IPS-20b (cell line): Measurements from ENCODE around the gene SLC22A7.
"Not testable (repeated sequence)": the region's sequence is repeated elsewhere in the genome, so short reads cannot be mapped to it uniquely, and the experiment has no call there.

ENCODE experiments used
- H3K27ac ChIP-seq: one replicate; pipeline ENCODE4 v1.5.1; 2013; ENCODE audit warnings: low read length
- H3K27me3 ChIP-seq: 2 replicates; pipeline ENCODE4 v1.6.1; 2013; ENCODE audit warnings: mild to moderate bottlenecking, low read length, inconsistent platforms; ENCODE audit not compliant: insufficient read depth
- H3K36me3 ChIP-seq: 2 replicates; pipeline ENCODE4 v1.6.1; 2013; ENCODE audit warnings: low read depth, mild to moderate bottlenecking, inconsistent platforms, low read length, moderate library complexity; ENCODE audit not compliant: insufficient read depth
- H3K4me1 ChIP-seq: 2 replicates; pipeline ENCODE4 v1.6.1; 2013; ENCODE audit warnings: mild to moderate bottlenecking, control low read depth, inconsistent platforms, low read length, moderate library complexity; ENCODE audit not compliant: insufficient read depth
- H3K4me3 ChIP-seq: 2 replicates; pipeline ENCODE4 v1.5.1; 2013; ENCODE audit warnings: mild to moderate bottlenecking, low read length, inconsistent platforms
- H3K9ac ChIP-seq: 2 replicates; pipeline ENCODE4 v1.6.1; 2013; ENCODE audit warnings: low read depth, mild to moderate bottlenecking, inconsistent platforms, low read length, moderate library complexity
- H3K9me3 ChIP-seq: 2 replicates; pipeline ENCODE4 v1.6.1; 2013; ENCODE audit warnings: mild to moderate bottlenecking, low read depth, low read length, inconsistent platforms; ENCODE audit not compliant: insufficient read depth

The SLC22A7 gene

DNA sequence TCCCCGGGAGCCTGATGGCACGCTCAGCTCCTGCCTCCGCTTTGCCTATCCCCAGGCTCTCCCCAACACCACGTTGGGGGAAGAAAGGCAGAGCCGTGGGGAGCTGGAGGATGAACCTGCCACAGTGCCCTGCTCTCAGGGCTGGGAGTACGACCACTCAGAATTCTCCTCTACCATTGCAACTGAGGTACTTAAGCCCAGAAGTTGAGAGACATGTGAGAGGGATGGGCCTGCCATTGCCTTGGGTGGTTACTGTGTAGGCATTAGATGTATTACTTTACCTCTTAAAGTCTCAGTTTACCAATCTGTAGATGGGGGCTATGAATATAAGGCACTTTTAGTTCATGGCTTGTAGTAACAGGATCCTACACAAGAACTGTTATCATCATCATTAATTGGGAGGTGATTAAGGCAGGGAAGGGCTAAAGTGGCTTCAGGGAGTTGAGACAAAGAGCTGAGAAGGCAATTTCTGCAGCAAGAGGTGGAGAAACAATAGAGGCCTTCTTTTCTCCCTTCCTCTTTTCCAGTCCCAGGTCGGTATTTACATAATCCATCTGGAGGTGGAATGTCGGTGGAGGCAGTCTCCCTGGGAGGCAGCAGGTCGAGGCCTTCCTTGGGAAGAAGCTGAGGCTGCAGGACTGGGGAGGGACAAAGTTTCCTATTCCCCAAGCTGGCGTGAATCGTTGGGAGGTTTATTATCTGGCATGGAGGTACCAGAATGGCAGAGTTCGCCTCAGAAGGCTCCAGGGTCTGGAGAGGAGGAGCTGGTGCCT, 691 bp downstream of the SLC22A7 start:
- Histone ChIP-seq H3K27me3 (peaks cover 5% of the 10 kb centered on the region), H3K4me1 (no peaks in the 10 kb centered on the region), H3K27ac (no peak overlapping the region), H3K9me3 (no peaks in the 10 kb centered on the region), H3K4me3 (no peak overlapping the region), H3K36me3 (no peaks in the 10 kb centered on the region), H3K9ac (no peak overlapping the region)

DNA sequence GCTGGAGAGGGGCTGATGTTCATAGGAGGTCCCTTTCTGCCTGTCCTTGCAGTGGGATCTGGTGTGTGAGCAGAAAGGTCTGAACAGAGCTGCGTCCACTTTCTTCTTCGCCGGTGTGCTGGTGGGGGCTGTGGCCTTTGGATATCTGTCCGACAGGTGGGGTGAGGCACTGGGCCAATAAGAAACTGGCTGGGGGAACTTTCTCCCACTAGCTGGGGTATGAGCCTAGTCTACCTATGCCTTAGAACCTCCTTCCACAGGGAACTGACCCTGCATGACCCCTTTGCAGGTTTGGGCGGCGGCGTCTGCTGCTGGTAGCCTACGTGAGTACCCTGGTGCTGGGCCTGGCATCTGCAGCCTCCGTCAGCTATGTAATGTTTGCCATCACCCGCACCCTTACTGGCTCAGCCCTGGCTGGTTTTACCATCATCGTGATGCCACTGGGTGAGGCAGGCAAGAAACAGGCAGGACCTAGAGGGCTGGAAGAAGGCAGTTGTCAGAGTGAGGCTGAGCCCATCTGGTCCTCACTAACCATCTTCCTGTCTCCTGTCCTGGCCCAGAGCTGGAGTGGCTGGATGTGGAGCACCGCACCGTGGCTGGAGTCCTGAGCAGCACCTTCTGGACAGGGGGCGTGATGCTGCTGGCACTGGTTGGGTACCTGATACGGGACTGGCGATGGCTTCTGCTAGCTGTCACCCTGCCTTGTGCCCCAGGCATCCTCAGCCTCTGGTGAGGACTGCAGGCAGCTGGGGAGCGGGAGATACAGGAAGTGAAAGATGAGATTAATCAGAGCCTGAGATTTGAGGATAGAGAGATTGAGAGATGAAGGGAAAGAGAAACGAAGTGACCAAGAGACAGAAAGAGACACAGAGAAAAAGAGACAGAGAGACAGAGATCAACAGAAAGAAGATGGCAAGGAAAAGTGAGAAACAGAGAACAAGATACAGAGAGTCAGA, 1.6 kb downstream of the SLC22A7 start:
- Histone ChIP-seq H3K27me3 (peaks cover 5% of the 10 kb centered on the region), H3K27ac (no peak overlapping the region), H3K9ac (no peak overlapping the region), H3K4me3 (no peak overlapping the region), H3K36me3 (peaks cover 4% of the 10 kb centered on the region; the same call in 1 of the 2 replicates), H3K9me3 (no peaks in the 10 kb centered on the region), H3K4me1 (no peaks in the 10 kb centered on the region)

DNA sequence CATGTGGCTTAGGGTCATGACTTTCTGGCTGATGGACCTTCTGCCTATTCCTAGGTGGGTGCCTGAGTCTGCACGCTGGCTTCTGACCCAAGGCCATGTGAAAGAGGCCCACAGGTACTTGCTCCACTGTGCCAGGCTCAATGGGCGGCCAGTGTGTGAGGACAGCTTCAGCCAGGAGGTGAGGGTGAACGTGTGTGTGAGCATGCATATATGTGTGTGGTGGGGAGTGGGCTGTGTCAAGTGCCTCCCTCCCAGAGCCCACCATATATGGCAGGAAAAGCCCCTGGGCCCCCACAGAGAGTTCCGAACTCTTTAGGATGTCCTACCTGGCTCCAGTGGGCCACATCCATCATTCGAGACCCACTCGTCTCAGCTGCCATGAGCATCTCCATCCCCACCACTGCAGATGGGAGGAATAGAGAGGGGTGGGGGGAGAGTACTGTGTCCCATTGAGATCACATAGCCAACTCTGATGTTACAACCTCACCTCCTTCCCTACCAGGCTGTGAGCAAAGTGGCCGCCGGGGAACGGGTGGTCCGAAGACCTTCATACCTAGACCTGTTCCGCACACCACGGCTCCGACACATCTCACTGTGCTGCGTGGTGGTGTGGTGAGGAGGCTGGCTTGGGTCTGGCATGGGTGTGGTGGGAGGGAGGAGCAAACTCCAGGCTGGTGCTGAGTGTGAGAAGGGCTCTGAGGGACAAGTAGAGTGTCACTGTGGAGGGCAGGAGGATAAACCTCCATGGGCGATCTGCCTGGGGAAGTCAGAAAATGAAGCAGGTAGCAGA, 3.2 kb downstream of the SLC22A7 start:
- Histone ChIP-seq H3K4me3 (no peak overlapping the region), H3K4me1 (peaks cover 4% of the 10 kb centered on the region; the same call in 1 of the 2 replicates), H3K36me3 (peaks cover 7% of the 10 kb centered on the region; the same call in 1 of the 2 replicates), H3K9me3 (no peaks in the 10 kb centered on the region), H3K27ac (no peak overlapping the region), H3K9ac (no peak overlapping the region), H3K27me3 (peaks cover 5% of the 10 kb centered on the region)

DNA sequence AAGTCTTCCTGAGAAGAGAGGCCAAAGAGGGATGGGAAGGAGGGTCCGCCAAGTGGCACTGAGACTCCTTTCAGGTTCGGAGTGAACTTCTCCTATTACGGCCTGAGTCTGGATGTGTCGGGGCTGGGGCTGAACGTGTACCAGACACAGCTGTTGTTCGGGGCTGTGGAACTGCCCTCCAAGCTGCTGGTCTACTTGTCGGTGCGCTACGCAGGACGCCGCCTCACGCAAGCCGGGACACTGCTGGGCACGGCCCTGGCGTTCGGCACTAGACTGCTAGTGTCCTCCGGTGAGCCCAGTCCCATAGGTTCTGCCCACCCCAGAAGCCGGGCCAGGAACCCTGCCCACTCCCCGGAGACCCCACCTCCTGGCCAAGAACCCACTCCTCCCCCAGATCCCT, 4.1 kb downstream of the SLC22A7 start:
- no peaks in the 10 kb centered on the region for H3K9me3 ChIP-seq
- no peak overlapping the region for H3K9ac ChIP-seq
- peaks cover 4% of the 10 kb centered on the region; the same call in 1 of the 2 replicates for H3K4me1 ChIP-seq
- H3K27me3 ChIP-seq, result peaks cover 5% of the 10 kb centered on the region
- H3K36me3 ChIP-seq, result peaks cover 7% of the 10 kb centered on the region; the same call in 1 of the 2 replicates
- no peak overlapping the region for H3K4me3 ChIP-seq
- no peak overlapping the region for H3K27ac ChIP-seq

DNA sequence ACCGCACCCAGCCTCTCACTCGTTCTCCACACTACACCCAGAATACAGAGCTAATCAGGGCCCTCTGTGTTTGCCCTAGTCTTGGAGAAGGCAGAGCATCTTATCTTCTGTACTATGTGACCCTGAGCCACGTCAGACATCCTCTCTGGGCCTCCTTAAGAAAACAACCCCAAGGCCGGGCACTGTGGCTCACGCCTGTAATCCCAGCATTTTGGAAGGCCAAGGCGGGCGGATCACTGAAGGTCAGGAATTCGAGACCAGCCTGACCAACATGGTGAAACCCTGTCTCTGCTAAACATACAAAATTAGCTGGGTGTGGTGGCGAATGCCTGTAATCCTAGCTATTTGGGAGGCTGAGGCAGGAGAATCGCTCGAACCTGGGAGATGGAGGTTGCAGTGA, 4.9 kb downstream of the SLC22A7 start:
- H3K4me1 ChIP-seq, H3K27me3 ChIP-seq, H3K9ac ChIP-seq, H3K36me3 ChIP-seq, H3K4me3 ChIP-seq, H3K27ac ChIP-seq, H3K9me3 ChIP-seq: not testable (repeated sequence)

DNA sequence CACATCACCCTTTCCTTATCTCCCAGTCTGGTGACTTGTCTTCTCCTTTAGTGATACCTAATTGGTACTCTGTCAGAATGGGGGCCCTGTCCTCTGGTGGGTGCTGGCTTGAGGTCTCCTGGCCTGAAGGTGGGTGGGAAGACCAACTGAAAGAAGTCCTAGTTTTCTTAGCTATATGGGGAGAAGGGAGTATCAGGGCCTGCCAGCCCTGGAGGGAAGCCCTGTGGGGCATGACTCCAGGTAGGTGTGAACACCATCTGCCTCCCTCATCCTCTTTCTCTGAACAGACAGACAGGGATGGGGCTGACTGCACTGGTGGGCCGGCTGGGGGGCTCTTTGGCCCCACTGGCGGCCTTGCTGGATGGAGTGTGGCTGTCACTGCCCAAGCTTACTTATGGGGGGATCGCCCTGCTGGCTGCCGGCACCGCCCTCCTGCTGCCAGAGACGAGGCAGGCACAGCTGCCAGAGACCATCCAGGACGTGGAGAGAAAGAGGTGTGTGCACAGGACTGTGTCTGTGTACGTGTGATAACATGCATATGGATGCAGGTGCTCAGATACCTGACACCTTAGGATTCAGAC, 5.8 kb downstream of the SLC22A7 start:
- Histone ChIP-seq H3K27ac (no peak overlapping the region), H3K9ac (no peak overlapping the region), H3K4me1 (peaks cover 9% of the 10 kb centered on the region; the same call in 1 of the 2 replicates), H3K36me3 (peaks cover 7% of the 10 kb centered on the region; the same call in 1 of the 2 replicates), H3K4me3 (no peak overlapping the region), H3K9me3 (no peaks in the 10 kb centered on the region), H3K27me3 (peaks cover 5% of the 10 kb centered on the region)

DNA sequence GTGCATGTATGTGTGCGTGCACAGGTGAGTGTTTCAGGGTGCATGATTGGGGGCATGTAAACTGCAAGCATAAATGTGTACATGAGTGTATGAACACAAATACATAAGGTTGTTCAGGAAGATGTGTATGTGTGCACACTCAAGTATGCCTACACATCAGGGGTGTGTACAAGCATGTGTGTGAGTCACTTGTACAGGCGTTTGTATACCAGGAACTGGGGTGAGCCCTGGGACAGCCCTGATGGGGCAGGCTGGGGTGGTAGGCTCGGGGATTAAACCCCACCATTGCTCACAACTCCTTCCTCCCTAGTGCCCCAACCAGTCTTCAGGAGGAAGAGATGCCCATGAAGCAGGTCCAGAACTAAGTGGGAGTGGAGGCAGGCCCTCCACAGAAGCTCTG, 6.3 kb downstream of the SLC22A7 start:
- Histone ChIP-seq H3K4me1 (peaks cover 14% of the 10 kb centered on the region; the same call in 1 of the 2 replicates), H3K36me3 (peaks cover 7% of the 10 kb centered on the region; the same call in 1 of the 2 replicates), H3K9me3 (no peaks in the 10 kb centered on the region), H3K4me3 (no peak overlapping the region), H3K27ac (no peak overlapping the region), H3K27me3 (peaks cover 4% of the 10 kb centered on the region; the same call in 1 of the 2 replicates), H3K9ac (no peak overlapping the region)

DNA sequence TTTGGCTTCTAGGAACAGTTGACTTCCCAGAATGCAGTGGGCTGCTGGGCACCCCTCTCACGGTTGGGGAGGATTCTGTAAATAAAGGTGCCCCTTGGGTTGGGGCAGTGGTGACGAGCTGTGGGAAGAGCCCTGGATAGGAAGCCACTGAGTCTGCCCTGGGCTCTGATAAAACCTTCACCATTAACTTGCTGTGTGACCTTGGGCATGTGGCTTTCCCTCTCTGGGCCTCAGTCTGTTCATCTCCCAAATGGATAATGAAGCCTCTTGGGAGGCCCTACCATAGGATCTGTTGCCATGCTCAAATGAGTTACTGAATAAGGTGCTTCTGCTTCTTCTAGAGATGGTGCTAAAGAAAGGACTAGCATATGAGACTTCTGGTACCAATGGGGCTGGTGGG, 6.8 kb downstream of the SLC22A7 start:
- 0 out of 2 replicates have a peak, but pooled peaks cover 4% of the 10 kb centered on the region for H3K27me3 ChIP-seq
- no peaks in the 10 kb centered on the region for H3K9me3 ChIP-seq
- no peak overlapping the region for H3K27ac ChIP-seq
- no peak overlapping the region for H3K9ac ChIP-seq
- peaks cover 7% of the 10 kb centered on the region; the same call in 1 of the 2 replicates for H3K36me3 ChIP-seq
- H3K4me1 ChIP-seq, result peaks cover 14% of the 10 kb centered on the region; the same call in 1 of the 2 replicates
- no peak overlapping the region for H3K4me3 ChIP-seq

DNA sequence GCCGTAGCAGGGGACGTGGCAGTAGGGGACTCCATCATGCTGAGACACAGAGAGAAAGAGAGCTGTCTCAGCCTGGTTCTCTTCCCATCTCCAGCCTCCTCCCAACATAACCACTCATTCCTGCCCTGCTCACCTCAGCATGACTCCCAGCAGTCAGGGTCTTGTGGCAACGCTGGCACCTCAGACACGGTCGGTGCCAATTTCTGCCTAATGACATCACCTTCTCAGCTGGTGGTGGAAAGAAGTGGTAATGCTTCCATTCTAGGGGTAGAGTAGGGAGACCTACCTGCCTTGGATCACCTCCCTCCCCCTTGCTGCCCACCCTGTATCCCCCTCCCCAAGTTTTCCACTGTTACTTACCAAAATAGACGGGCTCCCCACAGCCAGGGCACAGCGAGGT, 8.0 kb downstream of the SLC22A7 start:
- H3K27ac ChIP-seq, result no peak overlapping the region
- peaks cover 7% of the 10 kb centered on the region; the same call in 1 of the 2 replicates for H3K36me3 ChIP-seq
- no peak overlapping the region for H3K9ac ChIP-seq
- 0 out of 2 replicates have a peak, but pooled peaks cover 4% of the 10 kb centered on the region for H3K27me3 ChIP-seq
- H3K4me3 ChIP-seq, result no peak overlapping the region
- peaks cover 14% of the 10 kb centered on the region; the same call in 1 of the 2 replicates for H3K4me1 ChIP-seq
- no peaks in the 10 kb centered on the region for H3K9me3 ChIP-seq

DNA sequence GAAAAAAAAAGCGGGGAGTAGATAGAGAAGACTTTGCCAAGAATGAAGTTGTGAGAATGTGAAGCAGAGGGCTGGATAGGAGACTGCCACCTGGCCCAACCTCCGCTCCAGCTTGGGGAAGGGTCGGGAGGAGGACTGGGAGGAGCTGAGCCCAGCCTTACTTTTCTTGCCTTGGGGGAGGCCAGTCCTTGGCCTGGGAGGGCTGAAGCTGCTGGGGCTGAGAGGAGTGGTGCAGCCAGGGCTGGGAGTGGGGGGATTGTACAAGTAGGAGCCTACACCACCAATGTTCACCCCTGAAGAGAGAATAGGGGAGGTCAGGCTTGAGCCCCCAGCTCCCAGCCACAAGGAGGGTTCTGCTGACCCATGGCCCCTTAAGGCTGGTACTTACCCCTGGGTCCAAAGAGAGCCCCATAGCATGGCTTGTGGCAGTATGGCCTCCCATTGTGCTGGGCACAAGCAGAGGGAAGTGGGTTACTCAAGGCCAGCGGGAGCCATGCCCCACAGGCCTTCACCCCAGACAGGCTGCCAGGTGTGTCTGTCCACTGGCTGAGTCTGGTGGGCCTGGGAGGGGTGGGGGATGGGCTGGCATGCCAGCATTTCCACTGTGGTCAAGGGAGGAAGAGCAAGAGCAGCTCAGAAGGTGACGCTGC, 9.5 kb downstream of the SLC22A7 start:
- Histone ChIP-seq H3K36me3 (peaks cover 7% of the 10 kb centered on the region; the same call in 1 of the 2 replicates), H3K4me3 (peak overlapping the region; percentile 83), H3K9ac (peak overlapping the region; percentile 77; the same call in 1 of the 2 replicates), H3K27me3 (0 out of 2 replicates have a peak, but pooled peaks cover 4% of the 10 kb centered on the region), H3K27ac (no peak overlapping the region), H3K4me1 (peaks cover 14% of the 10 kb centered on the region; the same call in 1 of the 2 replicates), H3K9me3 (no peaks in the 10 kb centered on the region)
